Fibroblast of lung (primary cell): ENCODE results near the gene AJUBA. TPM values are rescaled to one million over a fixed set of nuclear protein-coding genes. Genes with fewer than 3 reads are reported as not detected.
"Not testable (repeated sequence)": the region's sequence is repeated elsewhere in the genome, so short reads cannot be mapped to it uniquely, and the experiment has no call there.

Source experiments
- DNase-seq, 2 donors: peaks; one replicate each; pipeline versions ENCODE4 v3.0.0 to v3.0.0-alpha.2; 2010; ENCODE audit warnings: low read depth in 2 of 2
- H2AFZ ChIP-seq: 2 replicates; pipeline ENCODE4 v1.5.1; 2012; ENCODE audit warnings: low read length, control low read depth, inconsistent platforms
- H3K27ac ChIP-seq: 2 replicates; pipeline ENCODE4 v1.5.1; 2011; ENCODE audit warnings: low read length, control low read depth; ENCODE audit not compliant: insufficient read depth
- H3K27me3 ChIP-seq: 2 replicates; pipeline ENCODE4 v1.5.1; 2011; ENCODE audit warnings: mild to moderate bottlenecking, low read length; ENCODE audit not compliant: control insufficient read depth, insufficient read depth
- H3K36me3 ChIP-seq: 2 replicates; pipeline ENCODE4 v1.5.1; 2011; ENCODE audit warnings: low read length; ENCODE audit not compliant: control insufficient read depth, insufficient read depth
- H3K4me1 ChIP-seq: 2 replicates; pipeline ENCODE4 v1.5.1; 2011; ENCODE audit warnings: low read length; ENCODE audit not compliant: control insufficient read depth, insufficient read depth; ENCODE audit errors: extremely low read depth
- H3K4me2 ChIP-seq: 2 replicates; pipeline ENCODE4 v1.5.1; 2011; ENCODE audit warnings: low read length, control low read depth; ENCODE audit not compliant: insufficient read depth; ENCODE audit errors: extremely low read depth
- H3K4me3 ChIP-seq, 4 experiments: fragments of 200-600 bp in 1 of 4; sonication (generic) in 1 of 4; replicated peaks in 1 of 4; 2 replicates each; pipeline ENCODE4 v1.5.1; 2011 to 2016; ENCODE audit warnings: low read length in 4 of 4, low read depth in 3 of 4, mild to moderate bottlenecking in 3 of 4, control low read depth in 2 of 4, inconsistent platforms in 1 of 4, mixed read lengths in 1 of 4; ENCODE audit not compliant: insufficient read depth in 1 of 4; ENCODE audit errors: control extremely low read depth in 1 of 4
- H3K79me2 ChIP-seq: 2 replicates; pipeline ENCODE4 v1.5.1; 2012; ENCODE audit warnings: mild to moderate bottlenecking, low read length, inconsistent platforms; ENCODE audit not compliant: control insufficient read depth, insufficient read depth
- H3K9ac ChIP-seq: 2 replicates; pipeline ENCODE4 v1.5.1; 2011; ENCODE audit warnings: mild to moderate bottlenecking, low read length, control low read depth; ENCODE audit not compliant: insufficient read depth
- H3K9me3 ChIP-seq: 2 replicates; pipeline ENCODE4 v1.5.1; 2012; ENCODE audit warnings: low read depth, low read length; ENCODE audit not compliant: control insufficient read depth, insufficient read depth
- H4K20me1 ChIP-seq: 2 replicates; pipeline ENCODE4 v1.5.1; 2011; ENCODE audit warnings: low read length; ENCODE audit not compliant: control insufficient read depth, insufficient read depth; ENCODE audit errors: extremely low read depth
- CTCF ChIP-seq, 2 donors: IDR thresholded peaks in 1 of 2; conservative IDR thresholded peaks in 1 of 2; 1 replicate in 1 of 2; 2 replicates in 1 of 2; pipeline ENCODE4 v1.5.1; 2011 to 2012; ENCODE audit warnings: low read length in 2 of 2, control low read depth in 1 of 2, inconsistent platforms in 1 of 2, low read depth in 1 of 2, mild to moderate bottlenecking in 1 of 2
- EZH2 ChIP-seq: IDR thresholded peaks from 2 replicates; pipeline ENCODE4 v1.5.1; 2012; ENCODE audit warnings: low read length, control low read depth, mild to moderate bottlenecking; ENCODE audit errors: missing control alignments
- polyA plus RNA-seq, 2 donors: library from polyadenylated mRNA; depleted of rRNA in 1 of 2; stranded (reverse) in 1 of 2; unstranded in 1 of 2; fragments of >200 nt; gene quantifications; 2 replicates each; pipeline ENCODE4 v1.2.1, GENCODE V29; 2011 to 2012; ENCODE audit warnings: missing spikeins in 1 of 2
- total RNA-seq: library from RNA; depleted of rRNA; stranded (reverse); fragments of >200 nt; gene quantifications from 2 replicates; pipeline ENCODE4 v1.2.1, GENCODE V29; 2014

The AJUBA gene
- total and polyA plus RNA-seq, 2 donors (not counting 1 experiment from before 2014, with no cell fraction given): 41.3 to 84.9 TPM

GRCh38 chr14:22972313-22972930 lies 9.9 kb downstream of the AJUBA start:
- no peaks in the 10 kb centered on the region for H3K79me2 ChIP-seq
- no peaks in the 10 kb centered on the region for H4K20me1 ChIP-seq
- TF ChIP-seq EZH2: no peak
- TF ChIP-seq CTCF (conservative IDR thresholded peaks at IDR 0.05 in 1 of 2, IDR thresholded peaks at IDR 0.05 in 1 of 2; ENCODE audit: low read depth in 1 of 2, low read length in 2 of 2): no peak
- H3K9me3 ChIP-seq: no peaks in the 10 kb centered on the region
- DNase-seq: no peak
- no peaks in the 10 kb centered on the region for H3K27me3 ChIP-seq
- no peak overlapping the region for H3K9ac ChIP-seq
- H3K4me2 ChIP-seq: no peak overlapping the region
- no peak overlapping the region for H3K27ac ChIP-seq
- no peak overlapping the region for H2AFZ ChIP-seq
- peaks cover 16% of the 10 kb centered on the region for H3K36me3 ChIP-seq
- no peak overlapping the region for H3K4me3 ChIP-seq
- H3K4me1 ChIP-seq: peaks cover 29% of the 10 kb centered on the region

- Histone ChIP-seq H3K36me3 (peaks cover 14% of the 10 kb centered on the region), H3K9me3 (no peaks in the 10 kb centered on the region), H3K4me3 (no peak overlapping the region), H3K9ac (no peak overlapping the region), H4K20me1 (no peaks in the 10 kb centered on the region), H3K4me1 (peaks cover 16% of the 10 kb centered on the region), H3K27me3 (no peaks in the 10 kb centered on the region), H3K27ac (no peak overlapping the region), H3K79me2 (no peaks in the 10 kb centered on the region), H3K4me2 (no peak overlapping the region), H2AFZ (no peak overlapping the region)
- DNase-seq: no peak
- TF ChIP-seq CTCF (conservative IDR thresholded peaks at IDR 0.05 in 1 of 2, IDR thresholded peaks at IDR 0.05 in 1 of 2; ENCODE audit: low read depth in 1 of 2, low read length in 2 of 2) (no peak), EZH2 (no peak)
Observed at GRCh38 chr14:22971152-22971551, 11.2 kb downstream of the AJUBA start.

- no peak overlapping the region for H2AFZ ChIP-seq
- H3K36me3 ChIP-seq: peaks cover 1% of the 10 kb centered on the region
- no peaks in the 10 kb centered on the region for H4K20me1 ChIP-seq
- H3K4me2 ChIP-seq: no peak overlapping the region
- no peaks in the 10 kb centered on the region for H3K79me2 ChIP-seq
- H3K9ac ChIP-seq: no peak overlapping the region
- H3K27ac ChIP-seq: no peak overlapping the region
- TF ChIP-seq CTCF (conservative IDR thresholded peaks at IDR 0.05 in 1 of 2, IDR thresholded peaks at IDR 0.05 in 1 of 2; ENCODE audit: low read depth in 1 of 2, low read length in 2 of 2) (no peak), EZH2 (no peak)
- H3K27me3 ChIP-seq: no peaks in the 10 kb centered on the region
- H3K4me3 ChIP-seq: no peak overlapping the region
- H3K9me3 ChIP-seq: no peaks in the 10 kb centered on the region
- H3K4me1 ChIP-seq: no peaks in the 10 kb centered on the region
- DNase-seq: no peak
Observed at GRCh38 chr14:22966783-22967269, 15.5 kb downstream of the AJUBA start.

- H4K20me1 ChIP-seq, H3K27ac ChIP-seq, H3K27me3 ChIP-seq, H3K79me2 ChIP-seq, H3K9me3 ChIP-seq, H3K9ac ChIP-seq, H3K4me2 ChIP-seq, H3K4me3 ChIP-seq, DNase-seq, H2AFZ ChIP-seq, H3K36me3 ChIP-seq, H3K4me1 ChIP-seq: not testable (repeated sequence)
Observed at GRCh38 chr14:22965916-22966782, 16.2 kb downstream of the AJUBA start.
